Lung (tissue), 12 donors: ENCODE data around the gene ZNF335. TPM values are rescaled to one million over a fixed set of nuclear protein-coding genes. Genes with fewer than 3 reads are reported as not detected.
"Not testable (repeated sequence)": the region's sequence is repeated elsewhere in the genome, so short reads cannot be mapped to it uniquely, and the experiment has no call there.

Source experiments
- ATAC-seq: fragments of 200-7000 bp; cut with Tn5 transposase; one replicate; pipeline ENCODE4 v1.9.1; 2020; ENCODE audit warnings: moderate number of reproducible peaks; ENCODE audit not compliant: insufficient read depth, low FRiP score
- DNase-seq, 3 donors: peaks; one replicate each; pipeline ENCODE4 v3.0.0-alpha.2; 2013 to 2017
- H3K27ac ChIP-seq, 2 donors: one replicate each; pipeline ENCODE4 v1.5.1; 2013; ENCODE audit warnings: mild to moderate bottlenecking in 2 of 2, moderate library complexity in 2 of 2, control low read depth in 1 of 2, inconsistent platforms in 1 of 2, low read depth in 1 of 2, low read length in 1 of 2
- H3K27me3 ChIP-seq, 3 donors: one replicate each; pipeline ENCODE4 v1.5.1; 2013; ENCODE audit warnings: low read length in 2 of 3; ENCODE audit not compliant: control insufficient read depth in 3 of 3, insufficient read depth in 3 of 3
- H3K36me3 ChIP-seq, 4 donors: one replicate each; pipeline ENCODE4 v1.5.1; 2013; ENCODE audit warnings: low read length in 4 of 4, mild to moderate bottlenecking in 1 of 4, moderate library complexity in 1 of 4; ENCODE audit not compliant: control insufficient read depth in 4 of 4, insufficient read depth in 4 of 4
- H3K4me1 ChIP-seq, 5 donors: one replicate each; pipeline ENCODE4 v1.5.1; 2013; ENCODE audit warnings: low read length in 5 of 5, mild to moderate bottlenecking in 2 of 5, moderate library complexity in 1 of 5; ENCODE audit not compliant: control insufficient read depth in 5 of 5, insufficient read depth in 5 of 5
- H3K4me3 ChIP-seq: one replicate; pipeline ENCODE4 v1.5.1; 2013; ENCODE audit warnings: mild to moderate bottlenecking, control low read depth, moderate library complexity
- H3K9ac ChIP-seq, 2 donors: one replicate each; pipeline ENCODE4 v1.5.1; 2013; ENCODE audit warnings: low read length in 2 of 2, control low read depth in 1 of 2; ENCODE audit not compliant: insufficient read depth in 1 of 2
- H3K9me3 ChIP-seq, 4 donors: one replicate each; pipeline ENCODE4 v1.5.1; 2013; ENCODE audit warnings: low read length in 3 of 4, mild to moderate bottlenecking in 1 of 4, moderate library complexity in 1 of 4; ENCODE audit not compliant: control insufficient read depth in 4 of 4, insufficient read depth in 3 of 4
- WGBS, 2 donors: extraction: QIAGEN DNeasy Blood & Tissue Kit; methylation state at CpG; one replicate each; pipeline ENCODE4 v1.1.7; 2013; 5-methylcytosine and 5-hydroxymethylcytosine counted together
- polyA plus RNA-seq, 2 donors: library from polyadenylated mRNA; stranded (reverse); fragments of 200-250 nt; gene quantifications; one replicate each; pipeline ENCODE4 v1.2.1, GENCODE V29; 2013
- total RNA-seq, 2 donors: library from RNA; depleted of rRNA in 1 of 2; stranded (reverse); fragments of >200 nt in 1 of 2; gene quantifications; one replicate each; pipeline ENCODE4 v1.2.1, GENCODE V29; 2014 to 2021
- TF ChIP-seq, protein P1 (sequence below): IDR thresholded peaks from 2 replicates; pipeline ENCODE4 v1.5.1; 2012; ENCODE audit warnings: mild to moderate bottlenecking; ENCODE audit errors: control extremely low read depth, extremely low read depth
- donor health status: control.
- donor health status: control.
- donor health status: Bipolar disorder and iron deficiency.
- donor health status: healthy.
- donor health status: DM: yes; HTN: yes; CAD: no.

The ZNF335 gene
- total and polyA plus RNA-seq, 4 donors: 12.8 to 23.6 (median 16.0) TPM

DNA sequence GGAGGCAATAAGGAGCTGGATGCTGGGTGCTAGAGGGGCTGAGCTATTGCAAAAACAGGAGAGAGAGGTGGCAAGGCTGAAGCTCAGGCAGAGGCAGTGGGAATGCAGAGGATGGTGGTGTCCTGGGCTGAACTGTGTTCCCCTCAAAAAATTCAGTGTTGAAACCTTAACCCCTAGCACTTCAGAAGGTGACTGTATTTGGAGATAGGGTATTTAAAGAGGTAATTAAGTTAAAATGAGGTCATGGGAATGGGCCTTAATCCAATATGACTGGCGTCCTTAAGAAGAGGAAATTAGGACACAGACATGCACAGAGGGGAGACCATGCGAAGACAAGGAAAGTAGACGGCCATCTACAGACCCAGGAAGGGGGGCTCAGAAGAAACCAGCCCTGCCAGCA lies 25.2 kb upstream of the ZNF335 start:
- Histone ChIP-seq H3K9me3 (no peaks in the 10 kb centered on the region), H3K27me3 (peaks cover 2 to 11% (median 5%) of the 10 kb centered on the region in 3 donors), H3K36me3 (no peaks in the 10 kb centered on the region), H3K27ac (no peak overlapping the region), H3K9ac (no peak overlapping the region), H3K4me3 (no peak overlapping the region), H3K4me1 (peaks cover 0 to 2% (median 0%) of the 10 kb centered on the region in 5 donors)
- ATAC-seq: no peak
- no peak for DNase-seq
- TF ChIP-seq, protein P1, sequence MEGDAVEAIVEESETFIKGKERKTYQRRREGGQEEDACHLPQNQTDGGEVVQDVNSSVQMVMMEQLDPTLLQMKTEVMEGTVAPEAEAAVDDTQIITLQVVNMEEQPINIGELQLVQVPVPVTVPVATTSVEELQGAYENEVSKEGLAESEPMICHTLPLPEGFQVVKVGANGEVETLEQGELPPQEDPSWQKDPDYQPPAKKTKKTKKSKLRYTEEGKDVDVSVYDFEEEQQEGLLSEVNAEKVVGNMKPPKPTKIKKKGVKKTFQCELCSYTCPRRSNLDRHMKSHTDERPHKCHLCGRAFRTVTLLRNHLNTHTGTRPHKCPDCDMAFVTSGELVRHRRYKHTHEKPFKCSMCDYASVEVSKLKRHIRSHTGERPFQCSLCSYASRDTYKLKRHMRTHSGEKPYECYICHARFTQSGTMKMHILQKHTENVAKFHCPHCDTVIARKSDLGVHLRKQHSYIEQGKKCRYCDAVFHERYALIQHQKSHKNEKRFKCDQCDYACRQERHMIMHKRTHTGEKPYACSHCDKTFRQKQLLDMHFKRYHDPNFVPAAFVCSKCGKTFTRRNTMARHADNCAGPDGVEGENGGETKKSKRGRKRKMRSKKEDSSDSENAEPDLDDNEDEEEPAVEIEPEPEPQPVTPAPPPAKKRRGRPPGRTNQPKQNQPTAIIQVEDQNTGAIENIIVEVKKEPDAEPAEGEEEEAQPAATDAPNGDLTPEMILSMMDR: no peak
- WGBS, 2 donors: 26 to 40% methylated on average over 3 of the region's 3 CpGs

DNA sequence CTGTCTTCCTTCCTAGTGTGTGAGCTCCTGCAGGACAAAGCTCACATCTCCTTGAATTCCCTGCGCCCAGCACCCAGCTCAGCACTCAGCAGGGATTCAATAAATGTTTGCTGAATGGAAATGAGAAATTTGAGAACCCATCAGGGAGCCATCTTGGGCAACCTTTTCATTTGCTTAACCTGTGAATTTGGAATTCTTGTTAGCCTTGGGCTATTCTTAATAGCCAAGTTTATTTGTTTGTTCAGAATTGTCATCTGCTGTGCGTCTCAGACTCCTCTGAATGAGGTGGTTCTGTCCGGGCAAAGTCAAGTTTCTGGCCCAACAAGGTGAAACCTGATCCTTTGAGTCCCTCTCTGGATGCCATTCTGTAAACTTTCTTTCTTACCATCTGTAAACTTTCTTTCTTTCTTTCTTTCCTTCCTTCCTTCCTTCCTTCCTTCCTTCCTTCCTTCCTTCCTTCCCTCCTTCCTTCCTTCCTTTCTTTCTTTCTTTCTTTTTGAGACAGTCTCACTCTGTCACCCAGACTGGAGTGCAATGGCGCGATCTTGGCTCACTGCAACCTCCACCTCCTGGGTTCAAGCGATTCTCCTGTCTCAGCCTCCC lies 23.6 kb upstream of the ZNF335 start:
- 68 to 82% methylated on average over 6 of the region's 6 CpGs for WGBS, 2 donors
- not testable (repeated sequence) for DNase-seq, H3K9me3 ChIP-seq, H3K27ac ChIP-seq, ATAC-seq, H3K4me1 ChIP-seq, H3K36me3 ChIP-seq, H3K4me3 ChIP-seq, H3K9ac ChIP-seq, H3K27me3 ChIP-seq

DNA sequence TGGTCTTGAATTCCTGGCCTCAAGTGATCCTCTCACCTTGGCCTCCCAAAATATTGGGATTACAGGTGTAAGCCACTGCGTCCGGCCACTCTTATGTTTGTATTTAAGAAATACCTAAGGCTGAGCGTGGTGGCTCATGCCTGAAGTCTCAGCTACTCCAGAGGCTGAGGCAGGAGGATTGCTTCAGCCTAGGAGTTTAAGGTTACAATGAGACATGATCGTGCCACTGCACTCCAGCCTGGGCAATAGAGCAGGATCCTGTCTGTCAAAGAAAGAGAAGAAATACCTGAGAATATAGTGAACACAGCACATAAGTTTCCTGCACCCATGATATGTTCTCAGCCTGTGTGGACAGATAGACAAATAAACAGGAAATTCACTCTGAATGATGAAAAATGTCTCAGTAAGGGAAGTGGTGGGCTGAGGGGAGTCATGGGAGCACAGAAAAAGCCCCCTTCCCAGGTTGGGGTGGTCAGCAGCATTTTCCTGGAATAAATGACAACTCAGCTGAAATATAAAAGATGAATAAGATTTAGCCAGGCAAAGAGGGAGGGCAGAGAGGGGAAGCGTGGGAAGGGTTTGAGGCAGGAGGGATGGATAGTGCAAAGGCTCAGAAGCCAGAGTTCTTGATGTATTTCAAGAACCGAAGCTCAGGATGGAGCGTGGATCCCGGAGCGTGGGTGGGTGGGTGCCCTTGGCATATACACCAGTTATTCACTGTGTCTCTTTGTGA lies 22.9 kb upstream of the ZNF335 start:
- DNase-seq (no peak), ATAC-seq (no peak)
- peaks cover 0 to 5% (median 4%) of the 10 kb centered on the region in 3 donors for H3K27me3 ChIP-seq
- H3K27ac ChIP-seq: no peak overlapping the region
- TF ChIP-seq, protein P1: no peak
- H3K9me3 ChIP-seq: no peaks in the 10 kb centered on the region
- WGBS, 2 donors: 59 to 62% methylated on average over 9 of the region's 9 CpGs
- H3K36me3 ChIP-seq: no peaks in the 10 kb centered on the region
- H3K4me3 ChIP-seq: no peak overlapping the region
- no peak overlapping the region for H3K9ac ChIP-seq
- H3K4me1 ChIP-seq: no peaks in the 10 kb centered on the region

DNA sequence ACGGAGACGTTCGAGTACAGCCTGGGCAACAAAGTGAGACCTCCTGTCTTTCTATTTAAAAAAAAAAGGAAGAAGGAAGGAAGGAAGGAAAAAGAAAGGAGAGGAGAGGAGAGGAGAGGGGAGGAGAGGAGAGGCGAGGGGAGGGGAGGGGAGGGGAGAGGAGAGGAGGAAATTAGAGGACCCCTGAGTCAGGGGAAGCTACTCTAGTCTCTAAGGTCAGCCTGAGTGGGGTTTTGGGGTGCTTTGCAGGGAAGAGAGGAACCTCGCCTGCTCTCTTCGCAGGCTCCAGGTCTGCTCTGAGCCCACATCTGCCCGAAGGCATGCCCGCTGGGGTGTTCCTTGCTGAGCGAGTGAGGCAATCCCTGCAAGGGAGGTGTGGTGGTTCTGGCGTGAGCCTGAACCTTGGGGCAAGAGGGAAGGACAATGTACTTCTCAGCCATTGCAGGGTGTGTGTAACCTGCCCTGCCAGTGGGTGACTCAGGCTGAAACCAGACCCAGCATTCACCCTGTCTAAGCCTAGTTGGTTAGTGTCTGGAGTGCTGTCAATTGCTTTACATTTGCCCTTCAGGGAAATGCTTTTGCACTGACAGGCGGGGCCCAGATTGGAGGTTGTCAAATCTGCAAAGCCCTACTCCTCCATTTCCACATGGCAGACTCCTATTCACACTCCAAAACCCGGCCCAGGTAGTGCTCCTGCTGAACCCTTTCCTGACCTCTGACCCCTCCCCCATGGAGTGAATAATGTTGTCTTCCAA lies 21.4 kb upstream of the ZNF335 start:
- no peaks in the 10 kb centered on the region for H3K9me3 ChIP-seq

More for the DNA sequence above, 21.4 kb upstream of the ZNF335 start:
- no peaks in the 10 kb centered on the region for H3K4me1 ChIP-seq
- H3K4me3 ChIP-seq: no peak overlapping the region
- H3K9ac ChIP-seq: no peak overlapping the region
- TF ChIP-seq, protein P1: no peak
- H3K36me3 ChIP-seq: no peaks in the 10 kb centered on the region
- no peak for DNase-seq
- WGBS, 2 donors: 61 to 66% methylated on average over 11 to 12 of the region's 12 CpGs
- ATAC-seq: peak; percentile 59
- no peak overlapping the region for H3K27ac ChIP-seq
- peaks cover 3 to 5% (median 4%) of the 10 kb centered on the region in 3 donors for H3K27me3 ChIP-seq
